ENCODE results near the gene ACAD10.

DNA sequence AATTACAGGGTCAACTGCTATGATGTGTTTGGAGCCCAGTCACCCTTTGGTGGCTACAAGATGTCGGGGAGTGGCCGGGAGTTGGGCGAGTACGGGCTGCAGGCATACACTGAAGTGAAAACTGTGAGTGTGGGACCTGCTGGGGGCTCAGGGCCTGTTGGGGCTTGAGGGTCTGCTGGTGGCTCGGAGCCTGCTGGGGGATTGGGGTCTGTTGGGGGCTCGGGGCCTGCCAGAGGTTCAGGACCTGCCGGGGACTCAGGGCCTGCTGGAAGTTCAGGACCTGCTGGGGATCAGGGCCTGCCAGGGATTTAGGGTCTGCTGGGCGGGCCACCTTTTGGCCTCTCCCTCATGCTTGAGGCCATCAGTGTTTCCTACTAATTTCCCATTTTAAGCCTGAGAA, 118.0 kb downstream of the ACAD10 start:
- no peak for TF ChIP-seq CTCF (IDR thresholded peaks at IDR 0.05 in 8 of 11, conservative IDR thresholded peaks at IDR 0.05 in 3 of 11)
- TF ChIP-seq POLR2A (IDR thresholded peaks at IDR 0.05) = no peak
- no peak for TF ChIP-seq POLR2AphosphoS5 (IDR thresholded peaks at IDR 0.05)
